HG03060 (cell line): ENCODE measurements around the gene SLC6A17.

Source experiments
- ATAC-seq: cut with Tn5 transposase; IDR thresholded peaks from one replicate; pipeline ENCODE4 v1.9.1; 2021; ENCODE audit warnings: low read depth, moderate number of reproducible peaks; ENCODE audit not compliant: unreplicated experiment

Gene SLC6A17

GRCh38 chr1:110134050-110134595 is 16.2 kb upstream of the SLC6A17 start:
- no peak for ATAC-seq

GRCh38 chr1:110135246-110135645 is 15.0 kb upstream of the SLC6A17 start:
- no peak for ATAC-seq

GRCh38 chr1:110135666-110136065 is 14.6 kb upstream of the SLC6A17 start:
- ATAC-seq: no peak

DNA sequence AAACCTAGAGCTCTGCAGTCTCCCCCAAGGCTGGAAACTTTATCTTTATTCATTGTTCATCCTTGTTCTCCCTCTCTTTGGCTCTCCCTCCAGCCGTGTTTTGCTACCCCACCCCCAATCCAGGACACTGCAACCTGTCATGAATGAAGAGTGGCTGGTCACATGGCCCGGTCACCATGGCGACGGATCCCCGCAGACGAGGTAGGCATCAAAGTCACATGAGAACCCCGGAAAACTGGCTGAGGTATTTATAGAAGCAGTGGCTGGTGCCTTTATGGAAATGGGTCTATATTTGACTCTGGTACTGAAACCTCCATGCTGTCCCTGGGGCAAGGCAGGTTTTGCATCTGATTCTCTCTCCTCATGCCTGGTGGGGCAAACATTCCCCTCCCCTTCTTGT is 13.4 kb upstream of the SLC6A17 start:
- ATAC-seq: no peak

- no peak for ATAC-seq
Observed at GRCh38 chr1:110138956-110139355, 11.3 kb upstream of the SLC6A17 start.

GRCh38 chr1:110144366-110144765 is 5.9 kb upstream of the SLC6A17 start:
- ATAC-seq: no peak

DNA sequence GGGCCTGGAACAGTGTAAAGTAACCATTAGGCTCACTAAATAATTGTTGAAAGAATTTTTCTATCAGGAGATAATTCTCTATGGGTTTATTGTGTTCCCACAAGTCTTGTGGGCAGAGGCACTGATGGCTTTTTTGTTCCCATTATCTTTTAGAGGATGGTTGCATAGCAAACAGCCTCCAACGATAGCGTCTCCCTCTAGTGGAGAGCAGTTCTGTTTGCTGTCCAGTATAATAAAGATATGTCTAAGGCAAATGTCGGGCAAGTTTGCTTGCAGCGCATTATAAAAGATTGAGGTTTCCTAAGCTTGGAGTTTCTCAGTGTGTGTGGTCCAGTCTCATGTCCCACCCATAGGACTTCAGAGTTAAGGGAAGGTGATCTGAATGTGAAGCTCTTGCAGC is 1.3 kb upstream of the SLC6A17 start:
- no peak for ATAC-seq

DNA sequence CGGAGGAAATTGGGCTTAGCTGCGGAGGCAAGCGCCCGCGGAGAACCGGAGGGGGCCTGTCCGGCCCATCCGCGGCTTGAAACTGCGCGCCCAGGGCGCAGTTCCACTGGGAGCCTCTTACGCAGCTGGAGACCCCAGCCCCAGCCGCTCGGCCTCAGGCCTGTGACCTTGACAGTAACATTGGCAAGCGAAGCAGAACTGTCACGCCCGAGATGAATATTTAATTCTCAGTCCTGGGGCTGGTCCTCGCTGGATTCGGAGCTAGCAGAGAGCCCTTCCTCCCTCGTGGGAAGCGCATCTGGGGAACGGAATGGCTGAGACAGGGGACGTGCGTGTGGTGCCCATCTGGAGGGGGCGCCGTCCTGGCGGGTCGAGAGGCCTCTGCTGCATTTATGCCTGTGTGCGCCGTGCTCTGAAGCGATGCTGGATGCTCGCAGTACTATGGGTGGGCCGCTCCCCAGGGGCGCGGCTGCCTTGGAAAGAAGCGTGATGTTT is 928 bp downstream of the SLC6A17 start:
- ATAC-seq: no peak

DNA sequence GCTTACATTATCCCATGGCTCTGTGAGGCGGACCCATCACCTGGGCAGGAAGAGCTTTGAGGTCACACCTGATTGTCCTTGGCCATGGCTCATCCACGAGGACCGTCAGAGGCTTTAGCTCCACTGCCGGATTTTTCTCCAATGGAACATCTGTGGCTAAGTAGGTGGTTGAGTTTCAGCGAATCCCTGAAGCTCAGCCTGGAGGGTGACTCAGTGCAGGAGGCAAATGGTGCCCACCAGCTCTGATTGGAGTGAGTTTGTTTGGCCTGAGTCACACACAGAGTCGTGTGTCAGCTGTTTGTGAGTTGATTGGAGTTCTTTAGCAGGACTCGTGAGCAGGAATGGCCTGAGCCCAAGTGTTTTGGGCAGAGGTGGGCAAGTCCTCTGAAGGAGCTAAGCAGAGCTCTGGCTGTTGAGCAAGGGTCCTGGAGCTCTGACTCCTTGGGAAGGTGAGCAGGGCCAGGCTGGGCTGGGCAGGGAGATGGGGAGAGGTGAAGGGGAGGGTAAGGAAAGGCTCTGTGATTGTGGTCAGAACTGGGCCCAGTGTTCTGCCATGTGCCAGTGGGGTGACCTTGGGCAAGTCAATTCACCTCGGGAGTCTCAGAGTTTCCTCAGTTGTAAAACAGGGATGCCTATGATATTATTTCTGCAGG is 2.0 kb downstream of the SLC6A17 start:
- no peak for ATAC-seq

- ATAC-seq: no peak
Observed at GRCh38 chr1:110153407-110153950, 3.2 kb downstream of the SLC6A17 start.

DNA sequence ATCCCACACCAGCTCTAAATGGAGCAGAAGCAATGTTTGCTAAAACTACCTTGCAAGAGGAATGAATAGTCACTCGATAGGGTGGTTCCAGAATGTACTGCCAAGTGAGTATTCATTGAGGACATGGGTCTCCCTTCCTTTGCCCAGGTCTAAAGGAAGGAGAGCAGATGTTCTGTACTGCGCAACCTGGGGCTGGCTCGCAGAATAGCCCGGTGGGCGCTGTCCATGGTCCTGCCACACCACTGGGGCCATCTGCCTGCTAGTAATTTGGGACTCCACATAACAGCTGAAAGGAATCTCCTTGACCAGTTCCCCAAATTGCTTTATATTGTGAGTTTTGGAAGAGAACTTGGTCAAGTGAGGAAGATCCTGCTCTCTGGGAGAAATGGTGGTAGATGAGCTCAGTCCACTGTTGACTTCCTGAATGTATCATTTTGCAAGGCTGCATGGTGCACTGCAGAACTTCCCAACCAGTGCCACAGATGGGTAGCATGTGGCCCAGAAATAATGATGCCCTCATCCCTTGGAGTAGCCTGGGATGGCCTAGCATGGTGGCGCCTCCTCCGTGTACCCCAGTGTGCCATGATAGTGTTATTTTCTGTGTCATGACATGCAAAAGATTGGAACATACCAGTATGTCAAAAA is 5.7 kb downstream of the SLC6A17 start:
- ATAC-seq: no peak

DNA sequence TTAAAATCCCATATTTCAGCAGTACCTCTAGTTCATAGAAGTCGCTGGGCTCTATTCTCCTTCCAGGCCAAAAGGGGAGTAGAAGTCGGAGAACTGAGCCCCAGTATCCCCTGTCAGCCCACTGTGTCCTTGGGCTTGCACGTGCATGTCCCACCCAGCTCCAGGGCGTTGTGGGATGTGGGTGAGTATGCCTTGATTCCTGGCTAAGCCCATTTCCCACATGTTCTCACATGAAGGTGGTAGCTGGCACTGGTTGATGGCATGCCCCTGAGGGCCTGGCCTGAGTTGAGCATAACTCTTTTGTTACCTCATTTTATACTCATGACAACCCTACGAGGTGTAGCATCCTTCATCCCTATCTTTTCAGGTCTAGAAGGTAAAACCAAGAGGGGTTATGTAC is 8.0 kb downstream of the SLC6A17 start:
- no peak for ATAC-seq

- ATAC-seq: no peak
Observed at GRCh38 chr1:110159168-110159567, 8.9 kb downstream of the SLC6A17 start.

GRCh38 chr1:110160538-110161100 is 10.3 kb downstream of the SLC6A17 start:
- ATAC-seq: no peak

DNA sequence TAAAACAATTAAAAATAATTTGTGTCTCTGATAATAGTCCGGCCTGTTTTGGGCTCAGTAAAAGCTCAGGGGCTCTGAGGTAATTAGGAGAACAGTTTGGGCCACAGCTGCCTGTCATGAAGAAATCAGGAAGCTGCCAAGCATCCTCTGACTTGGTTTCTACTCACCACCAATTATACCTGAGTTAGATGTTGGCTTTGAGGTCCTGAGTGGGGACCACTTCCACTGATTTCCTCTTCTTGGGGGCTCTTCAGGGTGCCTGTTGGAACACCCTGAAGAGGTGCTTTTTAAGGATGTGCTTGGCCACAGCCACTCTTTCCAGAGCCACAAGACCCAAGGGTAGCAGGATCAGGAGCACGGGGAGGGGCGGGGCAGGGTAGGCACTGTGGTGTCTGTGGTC is 10.9 kb downstream of the SLC6A17 start:
- no peak for ATAC-seq

DNA sequence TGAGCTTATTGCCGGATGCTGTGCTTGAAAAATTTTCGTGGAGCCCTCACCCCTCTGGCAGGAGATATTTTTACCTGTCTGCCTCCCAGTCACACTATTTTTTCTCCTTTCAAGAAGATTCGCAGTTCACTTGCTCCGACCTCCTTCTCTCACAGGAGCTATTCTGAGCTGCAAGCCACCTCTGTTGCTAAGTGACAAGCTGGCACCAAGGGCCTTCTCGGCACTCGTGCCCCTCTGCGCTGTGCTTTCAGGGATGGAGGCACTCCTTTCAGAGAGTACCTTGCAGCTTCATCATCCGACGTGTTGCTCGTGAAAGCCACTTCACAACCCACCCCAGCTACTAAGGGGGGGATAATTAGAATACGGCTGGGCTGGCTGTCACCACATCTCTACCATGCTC is 11.6 kb downstream of the SLC6A17 start:
- no peak for ATAC-seq

GRCh38 chr1:110163591-110163990 is 13.3 kb downstream of the SLC6A17 start:
- no peak for ATAC-seq

DNA sequence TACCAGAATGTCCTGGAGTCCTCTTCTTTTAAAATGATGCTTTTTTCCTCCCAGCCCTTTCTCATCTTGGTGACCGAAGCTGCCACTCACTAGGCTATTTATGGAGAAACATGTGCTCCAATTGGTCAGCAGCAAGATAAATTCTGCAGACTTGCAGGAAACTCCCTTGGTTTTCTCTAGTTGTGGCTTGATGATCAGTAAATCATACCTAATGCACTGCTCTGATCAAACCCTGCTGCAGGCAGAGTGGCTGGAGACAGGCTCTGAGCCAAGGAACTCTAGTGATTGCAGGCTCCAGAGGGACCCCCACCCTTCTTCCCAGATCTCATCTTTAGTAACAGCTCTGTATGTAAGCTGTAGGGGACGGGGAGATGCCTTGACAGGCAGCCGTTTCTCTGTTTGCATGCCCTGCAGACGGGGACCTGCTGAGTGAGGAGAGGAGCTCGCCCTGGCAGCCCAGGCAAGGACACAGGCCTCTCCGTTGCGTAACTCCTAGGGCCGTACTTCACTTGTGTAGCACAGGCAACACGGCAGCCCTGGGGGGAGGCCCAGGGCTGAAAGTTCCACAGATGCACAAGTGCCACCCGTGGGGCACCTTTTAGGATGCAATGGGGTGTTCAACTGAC is 14.5 kb downstream of the SLC6A17 start:
- ATAC-seq: no peak

DNA sequence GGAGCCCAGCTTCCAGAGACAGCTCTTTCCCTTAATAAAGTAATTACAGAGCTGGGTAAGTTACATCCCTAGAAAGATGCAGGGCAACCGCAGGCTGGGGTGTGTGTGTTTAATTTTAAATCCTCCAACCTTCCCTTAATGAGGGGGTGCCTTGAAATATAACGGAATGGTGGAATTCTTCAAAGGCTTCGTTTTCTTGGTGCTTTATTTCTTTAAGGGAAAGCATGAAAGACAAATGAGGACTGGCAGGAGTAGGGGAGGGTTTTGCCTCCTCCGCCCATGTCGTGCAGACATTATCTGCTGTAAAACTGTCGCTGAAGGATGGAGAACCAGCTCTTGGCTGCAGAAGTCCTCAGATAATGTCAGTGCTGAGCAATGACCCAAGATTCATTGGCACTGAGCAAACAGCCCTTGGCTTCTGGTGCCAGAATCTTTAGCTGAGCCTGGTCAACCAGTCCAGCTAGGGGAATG is 15.5 kb downstream of the SLC6A17 start:
- ATAC-seq: no peak

DNA sequence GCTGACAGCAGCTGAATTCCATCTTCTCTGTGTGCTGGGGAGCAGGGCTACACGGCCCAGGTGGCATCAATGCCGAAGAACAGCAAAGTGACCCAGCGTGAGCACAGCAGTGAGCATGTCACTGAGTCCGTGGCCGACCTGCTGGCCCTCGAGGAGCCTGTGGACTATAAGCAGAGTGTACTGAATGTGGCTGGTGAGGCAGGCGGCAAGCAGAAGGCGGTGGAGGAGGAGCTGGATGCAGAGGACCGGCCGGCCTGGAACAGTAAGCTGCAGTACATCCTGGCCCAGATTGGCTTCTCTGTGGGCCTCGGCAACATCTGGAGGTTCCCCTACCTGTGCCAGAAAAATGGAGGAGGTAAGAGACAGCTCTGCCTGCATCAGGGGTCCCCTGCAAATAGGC is 16.6 kb downstream of the SLC6A17 start:
- no peak for ATAC-seq
